GM12801 (cell line): ENCODE results near the gene LIPE.

Experiments
- TF ChIP-seq, protein P1 (sequence below): IDR thresholded peaks from one replicate; pipeline ENCODE4 v1.5.1; 2011; ENCODE audit warnings: control low read depth; ENCODE audit not compliant: insufficient read length; ENCODE audit errors: extremely low read depth

Gene LIPE

DNA sequence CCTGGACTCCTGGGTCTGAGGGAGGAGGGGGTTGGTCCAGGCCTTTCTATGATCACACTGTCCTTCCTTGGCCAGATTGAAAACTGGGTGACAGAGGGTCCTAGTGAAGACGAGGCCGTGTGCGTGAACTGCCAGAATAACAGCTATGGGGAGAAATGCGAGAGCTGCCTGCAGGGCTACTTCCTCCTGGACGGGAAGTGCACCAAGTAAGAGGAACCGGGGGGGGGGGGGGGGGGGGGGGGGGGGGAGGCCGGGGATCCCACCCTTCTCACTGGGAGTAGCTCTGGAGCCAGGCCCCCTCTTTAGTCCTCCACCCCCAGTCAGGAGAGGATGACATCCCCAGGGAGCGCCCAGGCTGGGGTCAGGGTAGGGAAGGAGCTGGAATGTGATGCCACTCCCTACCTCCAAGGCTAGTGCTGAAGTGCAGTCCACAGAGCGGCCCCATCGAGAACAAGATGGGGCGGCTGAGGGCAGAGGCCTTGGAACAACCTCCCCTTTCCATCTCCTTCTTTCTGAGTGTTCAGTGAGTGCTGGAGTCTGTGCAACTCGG is 56.5 kb downstream of the LIPE start:
- TF ChIP-seq, protein P1, sequence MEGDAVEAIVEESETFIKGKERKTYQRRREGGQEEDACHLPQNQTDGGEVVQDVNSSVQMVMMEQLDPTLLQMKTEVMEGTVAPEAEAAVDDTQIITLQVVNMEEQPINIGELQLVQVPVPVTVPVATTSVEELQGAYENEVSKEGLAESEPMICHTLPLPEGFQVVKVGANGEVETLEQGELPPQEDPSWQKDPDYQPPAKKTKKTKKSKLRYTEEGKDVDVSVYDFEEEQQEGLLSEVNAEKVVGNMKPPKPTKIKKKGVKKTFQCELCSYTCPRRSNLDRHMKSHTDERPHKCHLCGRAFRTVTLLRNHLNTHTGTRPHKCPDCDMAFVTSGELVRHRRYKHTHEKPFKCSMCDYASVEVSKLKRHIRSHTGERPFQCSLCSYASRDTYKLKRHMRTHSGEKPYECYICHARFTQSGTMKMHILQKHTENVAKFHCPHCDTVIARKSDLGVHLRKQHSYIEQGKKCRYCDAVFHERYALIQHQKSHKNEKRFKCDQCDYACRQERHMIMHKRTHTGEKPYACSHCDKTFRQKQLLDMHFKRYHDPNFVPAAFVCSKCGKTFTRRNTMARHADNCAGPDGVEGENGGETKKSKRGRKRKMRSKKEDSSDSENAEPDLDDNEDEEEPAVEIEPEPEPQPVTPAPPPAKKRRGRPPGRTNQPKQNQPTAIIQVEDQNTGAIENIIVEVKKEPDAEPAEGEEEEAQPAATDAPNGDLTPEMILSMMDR: no peak

DNA sequence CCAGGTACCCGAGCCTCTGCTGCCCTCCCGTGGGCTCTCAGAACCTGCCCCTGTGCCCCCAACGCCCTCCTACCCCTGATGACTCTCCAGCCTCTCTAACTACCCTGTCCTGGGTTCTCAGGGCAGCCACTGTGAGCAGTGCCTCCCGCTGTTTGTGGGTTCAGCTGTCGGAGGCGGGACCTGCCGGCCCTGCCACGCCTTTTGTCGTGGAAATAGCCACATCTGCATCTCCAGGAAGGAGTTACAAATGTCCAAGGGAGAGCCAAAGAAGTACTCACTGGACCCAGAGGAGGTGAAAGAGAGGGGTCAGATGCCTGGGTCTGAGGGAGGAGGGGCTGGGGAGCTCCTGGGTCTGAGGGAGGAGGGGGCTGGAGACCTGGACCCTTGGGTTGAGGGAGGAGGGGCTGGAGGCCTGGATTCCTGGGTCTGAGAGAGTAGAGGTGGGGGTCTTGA is 57.1 kb downstream of the LIPE start:
- TF ChIP-seq, protein P1: no peak

DNA sequence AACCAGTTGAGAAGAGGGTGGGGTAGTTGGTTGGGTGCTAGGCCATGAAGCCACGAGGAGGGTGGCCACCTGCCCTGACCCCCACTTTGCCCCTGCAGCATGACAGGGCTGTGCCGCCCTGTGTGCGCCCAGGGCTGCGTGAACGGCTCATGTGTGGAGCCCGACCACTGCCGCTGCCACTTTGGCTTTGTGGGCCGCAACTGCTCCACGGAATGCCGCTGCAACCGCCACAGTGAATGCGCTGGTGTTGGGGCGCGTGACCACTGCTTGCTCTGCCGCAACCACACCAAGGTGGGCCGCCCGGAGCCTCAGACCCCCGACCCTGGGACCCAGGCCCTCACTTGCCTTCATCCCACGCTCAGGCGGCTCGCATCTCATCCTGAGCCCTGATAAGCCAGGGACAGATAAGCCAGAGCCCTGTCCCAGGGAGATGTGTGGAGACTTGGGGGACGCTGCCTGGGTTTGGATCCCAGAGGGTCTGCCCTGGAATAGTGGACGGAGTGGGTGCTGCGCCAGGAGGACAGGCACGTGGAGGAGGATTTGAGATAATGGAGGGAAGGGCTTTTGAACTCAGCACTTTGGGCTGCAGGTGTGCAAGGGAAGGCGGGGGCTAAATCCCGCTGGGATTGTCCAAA is 57.6 kb downstream of the LIPE start:
- TF ChIP-seq, protein P1: no peak

DNA sequence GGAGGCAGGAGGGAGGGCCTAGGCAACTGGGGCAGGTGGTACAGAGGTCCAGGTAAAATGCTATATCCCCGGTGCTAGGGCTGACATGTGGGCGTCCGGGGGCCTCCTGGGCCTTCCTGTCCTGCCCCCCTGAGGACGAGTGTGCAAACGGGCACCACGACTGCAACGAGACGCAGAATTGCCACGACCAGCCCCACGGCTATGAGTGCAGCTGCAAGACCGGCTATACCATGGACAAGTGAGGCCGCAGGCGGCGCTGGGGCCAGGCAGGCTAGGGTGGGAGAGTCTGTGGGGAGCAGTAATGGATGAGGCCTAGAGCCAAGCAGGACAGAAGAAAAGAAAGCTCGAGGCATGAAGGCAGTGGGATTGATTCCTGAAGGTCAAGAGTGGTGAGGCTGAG is 58.4 kb downstream of the LIPE start:
- TF ChIP-seq, protein P1: no peak

DNA sequence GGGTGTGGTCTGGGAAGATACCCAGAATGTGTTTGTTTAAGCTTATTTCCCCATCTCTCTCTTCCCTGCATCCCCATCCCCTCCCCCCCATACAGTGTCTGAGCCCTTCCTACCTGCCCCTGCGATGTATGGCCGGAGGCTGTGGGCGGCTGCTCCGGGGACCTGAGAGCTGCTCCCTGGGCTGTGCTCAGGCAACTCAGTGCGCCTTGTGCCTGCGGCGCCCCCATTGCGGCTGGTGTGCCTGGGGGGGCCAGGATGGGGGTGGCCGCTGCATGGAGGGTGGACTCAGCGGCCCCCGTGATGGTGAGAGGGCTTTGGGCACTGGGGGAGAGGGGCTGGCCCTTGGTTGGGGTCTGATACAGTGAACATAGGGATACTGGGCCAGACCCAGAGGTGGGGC is 58.8 kb downstream of the LIPE start:
- TF ChIP-seq, protein P1: no peak

- TF ChIP-seq, protein P1: no peak
Measured at GRCh38 chr19:42367929-42368328, 59.3 kb downstream of the LIPE start.

- TF ChIP-seq, protein P1: no peak
Measured at GRCh38 chr19:42366673-42367072, 60.5 kb downstream of the LIPE start.
